ENCODE results near the gene IQCK.
A peak's percentile ranks its signal among the peaks of the same experiment; 100 is the strongest.

Gene IQCK

GRCh38 chr16:19737306-19738038 is 19.4 kb downstream of the IQCK start:
- Histone ChIP-seq H3K4me2 (peak overlapping the region; percentile 64), H3K4me1 (peaks cover 22% of the 10 kb centered on the region), H3K4me3 (no peak overlapping the region), H3K27ac (no peak overlapping the region), H4K20me1 (no peaks in the 10 kb centered on the region), H3K9ac (no peak overlapping the region), H3K27me3 (no peaks in the 10 kb centered on the region), H3K9me3 (no peaks in the 10 kb centered on the region), H3K36me3 (no peaks in the 10 kb centered on the region)
- TF ChIP-seq Cebpa-rat (IDR thresholded peaks at IDR 0.05) = no peak

GRCh38 chr16:19741354-19741753 is 23.3 kb downstream of the IQCK start:
- no peaks in the 10 kb centered on the region for H3K36me3 ChIP-seq
- peaks cover 15% of the 10 kb centered on the region for H3K4me1 ChIP-seq
- no peak for TF ChIP-seq Cebpa-rat (IDR thresholded peaks at IDR 0.05)
- no peak overlapping the region for H3K27ac ChIP-seq
- no peaks in the 10 kb centered on the region for H4K20me1 ChIP-seq
- H3K4me2 ChIP-seq = no peak overlapping the region
- no peak overlapping the region for H3K4me3 ChIP-seq
- no peaks in the 10 kb centered on the region for H3K27me3 ChIP-seq
- H3K9ac ChIP-seq = no peak overlapping the region
- no peaks in the 10 kb centered on the region for H3K9me3 ChIP-seq

GRCh38 chr16:19743816-19744159 is 25.7 kb downstream of the IQCK start:
- TF ChIP-seq Cebpa-rat (IDR thresholded peaks at IDR 0.05) = no peak
- no peaks in the 10 kb centered on the region for H4K20me1 ChIP-seq
- no peak overlapping the region for H3K4me3 ChIP-seq
- no peak overlapping the region for H3K9ac ChIP-seq
- H3K9me3 ChIP-seq = no peaks in the 10 kb centered on the region
- H3K4me1 ChIP-seq = no peaks in the 10 kb centered on the region
- H3K27ac ChIP-seq = no peak overlapping the region
- H3K36me3 ChIP-seq = no peaks in the 10 kb centered on the region
- H3K4me2 ChIP-seq = no peak overlapping the region
- H3K27me3 ChIP-seq = no peaks in the 10 kb centered on the region

GRCh38 chr16:19744670-19745069 is 26.6 kb downstream of the IQCK start:
- no peaks in the 10 kb centered on the region for H3K36me3 ChIP-seq
- no peaks in the 10 kb centered on the region for H3K4me1 ChIP-seq
- H3K4me2 ChIP-seq = no peak overlapping the region
- H3K9me3 ChIP-seq = no peaks in the 10 kb centered on the region
- H3K9ac ChIP-seq = no peak overlapping the region
- TF ChIP-seq Cebpa-rat (IDR thresholded peaks at IDR 0.05) = no peak
- H4K20me1 ChIP-seq = no peaks in the 10 kb centered on the region
- no peak overlapping the region for H3K27ac ChIP-seq
- no peak overlapping the region for H3K4me3 ChIP-seq
- H3K27me3 ChIP-seq = no peaks in the 10 kb centered on the region

GRCh38 chr16:19745286-19746010 is 27.4 kb downstream of the IQCK start:
- TF ChIP-seq Cebpa-rat (IDR thresholded peaks at IDR 0.05) = no peak
- Histone ChIP-seq H3K4me3 (no peak overlapping the region), H3K9me3 (no peaks in the 10 kb centered on the region), H3K27ac (no peak overlapping the region), H3K4me2 (no peak overlapping the region), H3K36me3 (no peaks in the 10 kb centered on the region), H3K4me1 (no peaks in the 10 kb centered on the region), H3K27me3 (no peaks in the 10 kb centered on the region), H3K9ac (no peak overlapping the region), H4K20me1 (no peaks in the 10 kb centered on the region)

GRCh38 chr16:19746561-19746960 is 28.5 kb downstream of the IQCK start:
- H3K36me3 ChIP-seq = no peaks in the 10 kb centered on the region
- no peaks in the 10 kb centered on the region; the same call in 1 of the 2 replicates for H3K4me1 ChIP-seq
- no peaks in the 10 kb centered on the region for H3K9me3 ChIP-seq
- no peaks in the 10 kb centered on the region for H3K27me3 ChIP-seq
- no peak overlapping the region for H3K9ac ChIP-seq
- H3K4me3 ChIP-seq = no peak overlapping the region
- TF ChIP-seq Cebpa-rat (IDR thresholded peaks at IDR 0.05) = no peak
- no peaks in the 10 kb centered on the region for H4K20me1 ChIP-seq
- H3K27ac ChIP-seq = no peak overlapping the region
- H3K4me2 ChIP-seq = no peak overlapping the region

- Histone ChIP-seq H3K4me1 (no peaks in the 10 kb centered on the region; the same call in 1 of the 2 replicates), H3K27ac (no peak overlapping the region), H3K9ac (no peak overlapping the region), H3K4me3 (no peak overlapping the region), H3K9me3 (no peaks in the 10 kb centered on the region), H3K36me3 (no peaks in the 10 kb centered on the region), H3K4me2 (no peak overlapping the region), H4K20me1 (no peaks in the 10 kb centered on the region), H3K27me3 (no peaks in the 10 kb centered on the region)
- no peak for TF ChIP-seq Cebpa-rat (IDR thresholded peaks at IDR 0.05)
Observed at GRCh38 chr16:19748389-19749168, 30.5 kb downstream of the IQCK start.

- Histone ChIP-seq H3K4me1 (no peaks in the 10 kb centered on the region; the same call in 1 of the 2 replicates), H3K9ac (no peak overlapping the region), H3K27ac (no peak overlapping the region), H3K36me3 (no peaks in the 10 kb centered on the region), H3K4me2 (no peak overlapping the region), H3K4me3 (no peak overlapping the region), H3K9me3 (no peaks in the 10 kb centered on the region), H3K27me3 (no peaks in the 10 kb centered on the region), H4K20me1 (no peaks in the 10 kb centered on the region)
- no peak for TF ChIP-seq Cebpa-rat (IDR thresholded peaks at IDR 0.05)
Observed at GRCh38 chr16:19749571-19750080, 31.6 kb downstream of the IQCK start.

GRCh38 chr16:19751478-19752385 is 33.7 kb downstream of the IQCK start:
- Histone ChIP-seq H3K4me1 (no peaks in the 10 kb centered on the region; the same call in 1 of the 2 replicates), H3K4me2 (no peak overlapping the region)

More at GRCh38 chr16:19751478-19752385, 33.7 kb downstream of the IQCK start:
- Histone ChIP-seq H3K27me3 (no peaks in the 10 kb centered on the region), H3K27ac (no peak overlapping the region), H3K36me3 (no peaks in the 10 kb centered on the region), H3K9me3 (no peaks in the 10 kb centered on the region), H4K20me1 (no peaks in the 10 kb centered on the region), H3K4me3 (no peak overlapping the region), H3K9ac (no peak overlapping the region)
- no peak for TF ChIP-seq Cebpa-rat (IDR thresholded peaks at IDR 0.05)

All from BLaER1 (cell line).